Activated T-helper 17 cell treated with anti-CD3 and anti-CD28 coated beads, Interleukin-2, amount 50 U/mL, for 72 hours (primary cell): ENCODE results near the gene SLC39A11. TPM values are rescaled to one million over a fixed set of nuclear protein-coding genes. Genes with fewer than 3 reads are reported as not detected.
"Not testable (repeated sequence)": the region's sequence is repeated elsewhere in the genome, so short reads cannot be mapped to it uniquely, and the experiment has no call there.

Experiments used
- ATAC-seq: fragments of 150-1000 bp; cut with Tn5 transposase; replicated peaks from 2 replicates; pipeline ENCODE4 v1.10.0; 2021; ENCODE audit warnings: mild to moderate bottlenecking, moderate library complexity
- H3K27ac Mint-ChIP-seq: one replicate; pipeline ENCODE4 v1.8.0; 2022; ENCODE audit warnings: mixed read lengths
- H3K27me3 Mint-ChIP-seq: one replicate; pipeline ENCODE4 v1.8.0; 2022; ENCODE audit warnings: mixed read lengths
- H3K36me3 Mint-ChIP-seq: one replicate; pipeline ENCODE4 v1.8.0; 2022; ENCODE audit warnings: low read depth, mild to moderate bottlenecking, mixed read lengths
- H3K4me1 Mint-ChIP-seq: one replicate; pipeline ENCODE4 v1.8.0; 2022; ENCODE audit warnings: mixed read lengths
- H3K4me3 Mint-ChIP-seq: one replicate; pipeline ENCODE4 v1.8.0; 2022; ENCODE audit warnings: mild to moderate bottlenecking, mixed read lengths
- H3K9me3 Mint-ChIP-seq: one replicate; pipeline ENCODE4 v1.8.0; 2022; ENCODE audit warnings: mixed read lengths
- total RNA-seq, 2 donors: library from RNA; stranded (reverse); gene quantifications; one replicate each; pipeline ENCODE4 v1.2.3, GENCODE V29; 2022

Gene SLC39A11
- total RNA-seq, 2 donors from 2014 or later = 13.1 to 19.0 TPM

DNA sequence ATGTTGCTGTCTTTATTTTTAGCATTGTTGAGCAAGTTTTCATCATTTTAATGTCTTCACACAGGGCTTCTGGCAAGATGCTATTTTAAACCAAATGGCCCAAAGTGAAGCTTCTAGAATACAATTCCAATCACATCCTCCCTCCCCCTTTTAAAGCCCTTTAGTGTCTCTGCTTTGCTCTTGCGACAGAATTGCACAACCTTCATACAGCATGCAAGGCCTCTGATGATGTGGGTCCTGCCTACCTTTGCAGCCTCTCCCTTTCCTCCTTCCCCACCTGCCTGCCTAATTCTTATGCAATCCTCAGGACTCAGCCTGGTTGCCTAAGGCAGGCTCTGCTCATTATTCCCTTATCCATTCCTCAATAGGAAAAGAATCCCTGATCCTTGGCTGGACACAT is 381.7 kb downstream of the SLC39A11 start:
- peak overlapping the region; percentile 64 for H3K27ac Mint-ChIP-seq
- H3K9me3 Mint-ChIP-seq = peaks cover 4% of the 10 kb centered on the region
- H3K4me1 Mint-ChIP-seq = peaks cover 28% of the 10 kb centered on the region
- no peaks in the 10 kb centered on the region for H3K27me3 Mint-ChIP-seq
- no peak for ATAC-seq
- peak overlapping the region; percentile 60 for H3K4me3 Mint-ChIP-seq
- no peaks in the 10 kb centered on the region for H3K36me3 Mint-ChIP-seq

- H3K4me1 Mint-ChIP-seq = peaks cover 29% of the 10 kb centered on the region
- H3K4me3 Mint-ChIP-seq = peak overlapping the region; percentile 60
These were observed 382.3 kb downstream of the SLC39A11 start for GRCh38 chr17:72710202-72710601.

DNA sequence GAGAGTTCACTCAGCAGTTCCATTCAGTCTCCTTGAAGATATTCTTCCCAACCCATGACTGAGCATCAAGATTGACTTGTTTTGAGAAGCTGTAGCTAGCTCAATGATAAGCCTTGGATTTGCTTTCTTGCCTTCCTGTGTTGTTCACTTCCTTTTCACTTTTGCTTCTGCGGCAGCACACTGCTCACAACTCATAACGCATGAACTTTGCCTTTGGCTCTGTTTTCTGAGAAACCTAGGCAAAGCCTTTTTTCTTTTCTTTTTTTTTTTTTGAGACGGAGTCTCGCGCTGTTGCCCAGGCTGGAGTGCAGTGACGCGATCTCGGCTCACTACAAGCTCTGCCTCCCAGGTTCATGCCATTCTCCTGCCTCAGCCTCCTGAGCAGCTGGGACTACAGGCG is 383.8 kb downstream of the SLC39A11 start:
- not testable (repeated sequence) for H3K27me3 Mint-ChIP-seq, H3K9me3 Mint-ChIP-seq, H3K36me3 Mint-ChIP-seq
- peak; percentile 63 for ATAC-seq
- H3K4me3 Mint-ChIP-seq = peak overlapping the region; percentile 60
- H3K27ac Mint-ChIP-seq = peak overlapping the region; percentile 64
- peaks cover 25% of the 10 kb centered on the region for H3K4me1 Mint-ChIP-seq

More at GRCh38 chr17:72710202-72710601, 382.3 kb downstream of the SLC39A11 start:
- Mint-ChIP-seq H3K27me3 (no peaks in the 10 kb centered on the region), H3K9me3 (peaks cover 4% of the 10 kb centered on the region), H3K36me3 (no peaks in the 10 kb centered on the region), H3K27ac (peak overlapping the region; percentile 64)
- peak; percentile 83 for ATAC-seq

DNA sequence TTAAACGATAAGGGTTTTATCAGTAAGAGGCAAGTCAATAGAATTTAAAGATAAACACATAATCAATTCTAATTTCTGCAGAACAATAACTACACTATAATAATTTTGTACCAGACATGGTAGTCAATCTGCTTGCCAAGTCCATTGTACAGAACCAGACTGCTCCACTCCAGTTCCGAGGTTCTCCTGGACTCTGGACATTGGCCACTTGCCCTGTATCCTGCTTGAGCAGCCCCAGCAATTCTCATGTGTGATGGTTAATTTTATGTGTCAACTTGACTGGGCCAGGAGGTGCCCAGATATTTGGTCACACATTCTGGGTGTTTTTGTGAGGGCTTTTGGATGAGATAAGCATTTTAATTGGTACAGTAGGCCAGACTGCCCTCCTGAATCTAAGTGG is 384.6 kb downstream of the SLC39A11 start:
- no peak overlapping the region for H3K27ac Mint-ChIP-seq
- H3K4me3 Mint-ChIP-seq = no peak overlapping the region
- H3K36me3 Mint-ChIP-seq = no peaks in the 10 kb centered on the region
- H3K9me3 Mint-ChIP-seq = peaks cover 4% of the 10 kb centered on the region
- no peak for ATAC-seq
- H3K27me3 Mint-ChIP-seq = no peaks in the 10 kb centered on the region
- peaks cover 25% of the 10 kb centered on the region for H3K4me1 Mint-ChIP-seq

DNA sequence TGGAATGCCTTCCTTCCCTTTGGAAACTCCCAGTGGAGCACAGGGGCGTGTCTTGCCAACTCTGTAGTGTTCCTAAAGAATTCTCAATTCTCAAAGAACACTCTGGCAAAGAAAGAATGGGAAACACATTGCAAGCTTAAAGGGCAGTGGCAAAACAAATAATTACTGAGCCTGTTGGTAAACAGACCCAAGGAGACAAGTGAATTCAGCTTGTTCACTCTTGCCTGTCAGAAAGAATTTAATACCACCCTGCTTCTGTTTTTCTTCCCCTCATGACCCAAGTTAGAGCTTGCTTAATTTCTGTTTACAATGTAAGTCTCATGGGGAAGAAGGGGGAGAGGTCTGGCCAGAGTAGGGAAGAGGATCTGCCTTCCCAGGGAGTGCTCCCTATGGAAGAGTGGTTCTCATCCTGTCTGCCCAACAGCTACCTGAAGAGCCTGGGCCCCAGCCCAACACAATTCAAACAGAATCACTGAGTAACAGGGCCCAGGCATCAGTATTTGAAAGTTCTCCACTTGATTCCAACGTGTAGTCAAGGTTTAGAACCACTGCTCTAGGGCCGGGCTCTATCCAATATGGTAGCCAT is 386.0 kb downstream of the SLC39A11 start:
- Mint-ChIP-seq H3K27ac (peak overlapping the region; percentile 83), H3K4me3 (peak overlapping the region; percentile 57), H3K27me3 (no peaks in the 10 kb centered on the region), H3K9me3 (peaks cover 4% of the 10 kb centered on the region), H3K36me3 (no peaks in the 10 kb centered on the region), H3K4me1 (peaks cover 31% of the 10 kb centered on the region)
- ATAC-seq = no peak

DNA sequence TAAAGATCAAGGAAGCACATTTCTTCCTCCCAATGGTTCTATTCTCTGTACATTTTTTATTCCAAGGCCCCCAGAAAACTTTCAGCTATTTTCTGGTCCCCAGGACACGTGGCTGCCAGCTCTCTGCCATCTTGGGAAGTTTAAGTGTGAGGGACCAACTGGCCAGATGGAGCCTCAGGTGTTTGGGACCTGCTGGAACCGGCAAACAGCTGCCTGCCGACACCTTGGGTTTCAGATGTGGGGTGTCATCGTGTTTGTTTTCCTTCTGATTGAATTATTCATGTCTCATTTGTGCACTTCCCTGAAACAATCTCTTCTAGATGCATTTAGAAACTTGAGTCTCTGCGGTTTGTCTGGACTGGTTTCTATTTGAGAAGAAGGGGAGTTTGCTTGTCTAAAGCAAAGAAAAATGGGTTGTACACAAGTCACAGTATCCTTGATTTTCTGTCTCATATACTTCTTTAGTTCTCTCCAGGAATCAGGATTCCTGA is 386.5 kb downstream of the SLC39A11 start:
- peak overlapping the region; percentile 57 for H3K4me3 Mint-ChIP-seq
- peak; percentile 66 for ATAC-seq
- no peaks in the 10 kb centered on the region for H3K36me3 Mint-ChIP-seq
- peaks cover 29% of the 10 kb centered on the region for H3K4me1 Mint-ChIP-seq
- peaks cover 2% of the 10 kb centered on the region for H3K9me3 Mint-ChIP-seq
- H3K27ac Mint-ChIP-seq = peak overlapping the region; percentile 83
- no peaks in the 10 kb centered on the region for H3K27me3 Mint-ChIP-seq

DNA sequence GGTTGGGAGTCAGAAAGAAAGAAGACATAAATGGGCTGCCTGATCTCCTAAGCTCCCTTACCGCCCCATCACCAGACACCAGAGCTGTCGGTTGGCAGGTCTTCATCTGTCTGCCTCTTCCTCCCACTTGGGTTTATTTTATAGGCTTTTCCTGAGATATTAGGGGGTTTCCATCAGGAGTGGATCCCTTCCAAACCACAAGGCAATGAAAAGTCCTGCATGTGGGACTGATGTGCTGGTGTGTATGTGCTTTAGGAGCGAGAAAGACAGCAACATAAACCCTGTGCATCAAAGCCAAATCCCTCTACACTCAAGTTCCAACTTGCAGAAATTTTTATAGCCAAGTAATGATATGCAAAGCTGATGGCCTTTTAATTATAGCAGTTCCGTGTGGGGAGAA is 389.5 kb downstream of the SLC39A11 start:
- no peak for ATAC-seq
- no peak overlapping the region for H3K4me3 Mint-ChIP-seq

GRCh38 chr17:72702136-72702735 is 390.3 kb downstream of the SLC39A11 start:
- peak; percentile 64 for ATAC-seq
- no peaks in the 10 kb centered on the region for H3K9me3 Mint-ChIP-seq
- H3K27ac Mint-ChIP-seq = no peak overlapping the region

More for the DNA sequence above, 389.5 kb downstream of the SLC39A11 start:
- peaks cover 16% of the 10 kb centered on the region for H3K4me1 Mint-ChIP-seq
- no peaks in the 10 kb centered on the region for H3K9me3 Mint-ChIP-seq
- no peaks in the 10 kb centered on the region for H3K27me3 Mint-ChIP-seq
- H3K27ac Mint-ChIP-seq = no peak overlapping the region
- H3K36me3 Mint-ChIP-seq = no peaks in the 10 kb centered on the region

DNA sequence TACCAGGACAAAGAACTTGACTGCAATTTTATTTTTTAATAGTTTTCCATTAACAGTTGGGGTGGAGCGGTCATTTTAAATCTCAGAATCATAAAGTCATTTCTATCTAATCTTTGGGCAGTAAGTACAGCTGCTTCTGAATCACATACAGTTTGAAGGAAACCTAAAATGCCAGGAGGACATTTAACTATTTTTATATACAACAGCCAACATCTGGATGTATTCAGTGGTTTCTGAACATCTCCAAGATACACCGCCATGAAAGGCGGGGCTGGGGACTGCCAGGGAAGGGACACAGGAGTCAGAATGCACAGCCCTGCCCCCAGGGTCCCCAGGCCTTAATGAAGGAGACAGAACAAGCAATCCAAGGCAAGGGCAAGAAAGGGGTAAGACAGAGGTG is 392.3 kb downstream of the SLC39A11 start:
- no peak for ATAC-seq
- no peak overlapping the region for H3K4me3 Mint-ChIP-seq
- no peaks in the 10 kb centered on the region for H3K27me3 Mint-ChIP-seq
- no peaks in the 10 kb centered on the region for H3K9me3 Mint-ChIP-seq
- no peaks in the 10 kb centered on the region for H3K36me3 Mint-ChIP-seq
- peaks cover 9% of the 10 kb centered on the region for H3K4me1 Mint-ChIP-seq
- H3K27ac Mint-ChIP-seq = peak overlapping the region; percentile 62

More at GRCh38 chr17:72702136-72702735, 390.3 kb downstream of the SLC39A11 start:
- no peaks in the 10 kb centered on the region for H3K36me3 Mint-ChIP-seq
- H3K27me3 Mint-ChIP-seq = no peaks in the 10 kb centered on the region
- H3K4me1 Mint-ChIP-seq = peaks cover 16% of the 10 kb centered on the region
- H3K4me3 Mint-ChIP-seq = no peak overlapping the region

GRCh38 chr17:72699545-72699944 is 392.9 kb downstream of the SLC39A11 start:
- Mint-ChIP-seq H3K36me3 (no peaks in the 10 kb centered on the region), H3K27me3 (no peaks in the 10 kb centered on the region), H3K4me3 (no peak overlapping the region), H3K9me3 (no peaks in the 10 kb centered on the region), H3K27ac (peak overlapping the region; percentile 62), H3K4me1 (peaks cover 9% of the 10 kb centered on the region)
- peak; percentile 80 for ATAC-seq

GRCh38 chr17:72697602-72698146 is 394.8 kb downstream of the SLC39A11 start:
- Mint-ChIP-seq H3K4me3 (no peak overlapping the region), H3K9me3 (no peaks in the 10 kb centered on the region), H3K27ac (no peak overlapping the region), H3K4me1 (peaks cover 9% of the 10 kb centered on the region), H3K36me3 (no peaks in the 10 kb centered on the region), H3K27me3 (no peaks in the 10 kb centered on the region)
- ATAC-seq = no peak

- Mint-ChIP-seq H3K4me3 (no peak overlapping the region), H3K27ac (no peak overlapping the region), H3K36me3 (no peaks in the 10 kb centered on the region), H3K27me3 (no peaks in the 10 kb centered on the region), H3K9me3 (no peaks in the 10 kb centered on the region), H3K4me1 (peaks cover 3% of the 10 kb centered on the region)
- ATAC-seq = no peak
These were observed 395.8 kb downstream of the SLC39A11 start for GRCh38 chr17:72696721-72697120.

DNA sequence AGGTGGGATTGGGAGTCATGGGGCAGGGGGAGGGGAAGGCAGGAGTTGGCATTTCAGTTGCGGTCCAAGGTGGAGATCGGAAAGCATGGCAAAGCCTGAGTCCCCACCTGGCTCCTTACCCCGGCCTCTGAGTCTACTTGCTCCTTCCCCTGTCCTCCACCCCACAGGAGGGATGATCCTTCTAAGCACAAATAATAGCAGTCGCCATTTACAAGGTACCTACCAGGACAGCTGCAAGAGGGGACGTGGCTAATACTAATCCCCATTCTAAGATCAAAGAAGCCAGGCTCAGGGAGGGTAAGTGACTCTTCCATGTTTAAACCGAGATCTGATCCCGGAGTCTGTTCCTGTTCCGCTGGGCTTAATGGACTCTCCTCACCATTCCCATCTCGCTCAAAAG is 396.3 kb downstream of the SLC39A11 start:
- H3K9me3 Mint-ChIP-seq = no peaks in the 10 kb centered on the region
- H3K4me3 Mint-ChIP-seq = no peak overlapping the region
- H3K36me3 Mint-ChIP-seq = no peaks in the 10 kb centered on the region
- H3K4me1 Mint-ChIP-seq = peaks cover 3% of the 10 kb centered on the region
- no peak overlapping the region for H3K27ac Mint-ChIP-seq
- no peaks in the 10 kb centered on the region for H3K27me3 Mint-ChIP-seq
- ATAC-seq = no peak

DNA sequence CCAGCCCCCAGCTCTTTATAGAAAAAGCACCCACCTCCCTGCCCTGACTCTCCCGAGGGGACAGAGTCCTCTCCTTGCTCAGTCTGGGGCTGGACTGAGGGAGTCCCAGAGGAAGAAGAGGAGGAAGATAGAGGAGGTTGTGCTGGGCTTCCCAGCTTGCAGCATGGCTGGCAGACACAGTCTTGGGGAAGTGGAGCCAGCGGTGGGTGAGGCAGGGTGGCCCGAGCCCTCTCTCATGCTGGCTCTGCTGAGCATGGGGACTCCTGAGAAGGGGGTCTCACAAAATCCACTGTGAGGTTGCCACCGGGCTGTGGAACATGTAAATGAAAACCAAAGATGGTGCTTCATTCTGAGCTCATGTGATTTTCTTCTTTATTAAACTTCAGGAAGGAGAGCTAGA is 398.5 kb downstream of the SLC39A11 start:
- H3K36me3 Mint-ChIP-seq = no peaks in the 10 kb centered on the region
- H3K4me1 Mint-ChIP-seq = no peaks in the 10 kb centered on the region
- ATAC-seq = no peak
- H3K4me3 Mint-ChIP-seq = no peak overlapping the region
- H3K27ac Mint-ChIP-seq = no peak overlapping the region
- H3K9me3 Mint-ChIP-seq = no peaks in the 10 kb centered on the region
- no peaks in the 10 kb centered on the region for H3K27me3 Mint-ChIP-seq
